ENCODE measurements around the gene SIRPG.

Gene SIRPG

GRCh38 chr20:1688886-1689538, 31.4 kb upstream of the SIRPG start:
- peaks cover 23% of the 10 kb centered on the region for H3K27me3 ChIP-seq (ENCODE audit: control insufficient read depth, insufficient read depth, low read length)
- H3K9ac ChIP-seq (ENCODE audit: low read depth, low read length), result no peak overlapping the region
- H3K36me3 ChIP-seq (ENCODE audit: insufficient read depth, low read length), result no peaks in the 10 kb centered on the region
- no peaks in the 10 kb centered on the region for H3K4me1 ChIP-seq (ENCODE audit: control insufficient read depth, insufficient read depth, low read length)
- H3K9me3 ChIP-seq (replicated peaks; ENCODE audit: low read length), result no peaks in the 10 kb centered on the region
- no peak overlapping the region for H3K4me2 ChIP-seq (ENCODE audit: low read length)
- no peak overlapping the region for H3K4me3 ChIP-seq (ENCODE audit: low read length)

- Histone ChIP-seq H3K4me3 (ENCODE audit: low read length) (no peak overlapping the region), H3K4me2 (ENCODE audit: low read length) (no peak overlapping the region), H3K4me1 (ENCODE audit: control insufficient read depth, insufficient read depth, low read length) (no peaks in the 10 kb centered on the region)
Measured at GRCh38 chr20:1687053-1687452, 29.5 kb upstream of the SIRPG start.

GRCh38 chr20:1686151-1686748, 28.7 kb upstream of the SIRPG start:
- Histone ChIP-seq H3K9ac (ENCODE audit: low read depth, low read length) (no peak overlapping the region), H3K4me1 (ENCODE audit: control insufficient read depth, insufficient read depth, low read length) (no peaks in the 10 kb centered on the region), H3K27me3 (ENCODE audit: control insufficient read depth, insufficient read depth, low read length) (peaks cover 20% of the 10 kb centered on the region), H3K9me3 (replicated peaks; ENCODE audit: low read length) (no peaks in the 10 kb centered on the region), H3K4me2 (ENCODE audit: low read length) (no peak overlapping the region), H3K4me3 (ENCODE audit: low read length) (no peak overlapping the region), H3K36me3 (ENCODE audit: insufficient read depth, low read length) (no peaks in the 10 kb centered on the region)

More at GRCh38 chr20:1687053-1687452, 29.5 kb upstream of the SIRPG start:
- Histone ChIP-seq H3K9me3 (replicated peaks; ENCODE audit: low read length) (no peaks in the 10 kb centered on the region), H3K9ac (ENCODE audit: low read depth, low read length) (no peak overlapping the region), H3K27me3 (ENCODE audit: control insufficient read depth, insufficient read depth, low read length) (peaks cover 20% of the 10 kb centered on the region), H3K36me3 (ENCODE audit: insufficient read depth, low read length) (no peaks in the 10 kb centered on the region)

- H3K36me3 ChIP-seq (ENCODE audit: insufficient read depth, low read length), result no peaks in the 10 kb centered on the region
- H3K9ac ChIP-seq (ENCODE audit: low read depth, low read length), result no peak overlapping the region
- H3K9me3 ChIP-seq (replicated peaks; ENCODE audit: low read length), result no peaks in the 10 kb centered on the region
- H3K4me2 ChIP-seq (ENCODE audit: low read length), result no peak overlapping the region
- H3K27me3 ChIP-seq (ENCODE audit: control insufficient read depth, insufficient read depth, low read length), result peaks cover 20% of the 10 kb centered on the region
- H3K4me1 ChIP-seq (ENCODE audit: control insufficient read depth, insufficient read depth, low read length), result no peaks in the 10 kb centered on the region
- no peak overlapping the region for H3K4me3 ChIP-seq (ENCODE audit: low read length)
Measured at GRCh38 chr20:1685304-1686052, 27.9 kb upstream of the SIRPG start.

GRCh38 chr20:1684872-1685271, 27.3 kb upstream of the SIRPG start:
- H3K36me3 ChIP-seq (ENCODE audit: insufficient read depth, low read length), result no peaks in the 10 kb centered on the region
- no peaks in the 10 kb centered on the region for H3K9me3 ChIP-seq (replicated peaks; ENCODE audit: low read length)
- no peak overlapping the region for H3K9ac ChIP-seq (ENCODE audit: low read depth, low read length)
- no peak overlapping the region for H3K4me3 ChIP-seq (ENCODE audit: low read length)
- no peak overlapping the region for H3K4me2 ChIP-seq (ENCODE audit: low read length)
- H3K4me1 ChIP-seq (ENCODE audit: control insufficient read depth, insufficient read depth, low read length), result no peaks in the 10 kb centered on the region
- peaks cover 16% of the 10 kb centered on the region for H3K27me3 ChIP-seq (ENCODE audit: control insufficient read depth, insufficient read depth, low read length)

GRCh38 chr20:1676650-1677049, 19.1 kb upstream of the SIRPG start:
- no peak overlapping the region for H3K4me2 ChIP-seq (ENCODE audit: low read length)
- no peak overlapping the region for H3K4me3 ChIP-seq (ENCODE audit: low read length)
- no peaks in the 10 kb centered on the region for H3K36me3 ChIP-seq (ENCODE audit: insufficient read depth, low read length)
- H3K9ac ChIP-seq (ENCODE audit: low read depth, low read length), result no peak overlapping the region
- H3K9me3 ChIP-seq (replicated peaks; ENCODE audit: low read length), result no peaks in the 10 kb centered on the region
- peaks cover 16% of the 10 kb centered on the region for H3K27me3 ChIP-seq (ENCODE audit: control insufficient read depth, insufficient read depth, low read length)
- no peaks in the 10 kb centered on the region for H3K4me1 ChIP-seq (ENCODE audit: control insufficient read depth, insufficient read depth, low read length)

- H3K4me1 ChIP-seq (ENCODE audit: control insufficient read depth, insufficient read depth, low read length), result no peaks in the 10 kb centered on the region
- H3K27me3 ChIP-seq (ENCODE audit: control insufficient read depth, insufficient read depth, low read length), result peaks cover 16% of the 10 kb centered on the region
- H3K4me3 ChIP-seq (ENCODE audit: low read length), result no peak overlapping the region
Measured at GRCh38 chr20:1674990-1675780, 17.6 kb upstream of the SIRPG start.

GRCh38 chr20:1674361-1674760, 16.8 kb upstream of the SIRPG start:
- H3K4me1 ChIP-seq (ENCODE audit: control insufficient read depth, insufficient read depth, low read length), result no peaks in the 10 kb centered on the region
- H3K9ac ChIP-seq (ENCODE audit: low read depth, low read length), result no peak overlapping the region
- H3K4me2 ChIP-seq (ENCODE audit: low read length), result no peak overlapping the region
- peaks cover 16% of the 10 kb centered on the region for H3K27me3 ChIP-seq (ENCODE audit: control insufficient read depth, insufficient read depth, low read length)
- H3K4me3 ChIP-seq (ENCODE audit: low read length), result no peak overlapping the region
- no peaks in the 10 kb centered on the region for H3K9me3 ChIP-seq (replicated peaks; ENCODE audit: low read length)
- no peaks in the 10 kb centered on the region for H3K36me3 ChIP-seq (ENCODE audit: insufficient read depth, low read length)

More at GRCh38 chr20:1674990-1675780, 17.6 kb upstream of the SIRPG start:
- H3K9me3 ChIP-seq (replicated peaks; ENCODE audit: low read length), result no peaks in the 10 kb centered on the region
- no peak overlapping the region for H3K9ac ChIP-seq (ENCODE audit: low read depth, low read length)
- no peaks in the 10 kb centered on the region for H3K36me3 ChIP-seq (ENCODE audit: insufficient read depth, low read length)
- no peak overlapping the region for H3K4me2 ChIP-seq (ENCODE audit: low read length)

GRCh38 chr20:1673424-1673823, 15.8 kb upstream of the SIRPG start:
- no peak overlapping the region for H3K4me3 ChIP-seq (ENCODE audit: low read length)
- no peaks in the 10 kb centered on the region for H3K4me1 ChIP-seq (ENCODE audit: control insufficient read depth, insufficient read depth, low read length)
- H3K9ac ChIP-seq (ENCODE audit: low read depth, low read length), result no peak overlapping the region
- H3K4me2 ChIP-seq (ENCODE audit: low read length), result no peak overlapping the region
- H3K36me3 ChIP-seq (ENCODE audit: insufficient read depth, low read length), result no peaks in the 10 kb centered on the region
- H3K9me3 ChIP-seq (replicated peaks; ENCODE audit: low read length), result no peaks in the 10 kb centered on the region
- H3K27me3 ChIP-seq (ENCODE audit: control insufficient read depth, insufficient read depth, low read length), result peaks cover 19% of the 10 kb centered on the region

GRCh38 chr20:1672728-1673127, 15.1 kb upstream of the SIRPG start:
- no peak overlapping the region for H3K4me2 ChIP-seq (ENCODE audit: low read length)
- H3K4me3 ChIP-seq (ENCODE audit: low read length), result no peak overlapping the region
- no peaks in the 10 kb centered on the region for H3K36me3 ChIP-seq (ENCODE audit: insufficient read depth, low read length)
- no peaks in the 10 kb centered on the region for H3K9me3 ChIP-seq (replicated peaks; ENCODE audit: low read length)
- H3K9ac ChIP-seq (ENCODE audit: low read depth, low read length), result no peak overlapping the region
- no peaks in the 10 kb centered on the region for H3K4me1 ChIP-seq (ENCODE audit: control insufficient read depth, insufficient read depth, low read length)
- peaks cover 19% of the 10 kb centered on the region for H3K27me3 ChIP-seq (ENCODE audit: control insufficient read depth, insufficient read depth, low read length)

Data from skeletal muscle satellite cell (primary cell).